Stimulated activated CD4-positive, alpha-beta T cell treated with anti-CD3 and anti-CD28 coated beads, TNF-alpha, amount 100 ng/mL, for 1 hour (primary cell): ENCODE data around the gene STAT5A.
"Not testable (repeated sequence)": the region's sequence is repeated elsewhere in the genome, so short reads cannot be mapped to it uniquely, and the experiment has no call there.

Experiments
- DNase-seq, 3 donors: peaks; one replicate each; pipeline ENCODE4 v3.0.0-alpha.2; 2020; ENCODE audit warnings: low read depth in 3 of 3, low spot score in 1 of 3

STAT5A gene

DNA sequence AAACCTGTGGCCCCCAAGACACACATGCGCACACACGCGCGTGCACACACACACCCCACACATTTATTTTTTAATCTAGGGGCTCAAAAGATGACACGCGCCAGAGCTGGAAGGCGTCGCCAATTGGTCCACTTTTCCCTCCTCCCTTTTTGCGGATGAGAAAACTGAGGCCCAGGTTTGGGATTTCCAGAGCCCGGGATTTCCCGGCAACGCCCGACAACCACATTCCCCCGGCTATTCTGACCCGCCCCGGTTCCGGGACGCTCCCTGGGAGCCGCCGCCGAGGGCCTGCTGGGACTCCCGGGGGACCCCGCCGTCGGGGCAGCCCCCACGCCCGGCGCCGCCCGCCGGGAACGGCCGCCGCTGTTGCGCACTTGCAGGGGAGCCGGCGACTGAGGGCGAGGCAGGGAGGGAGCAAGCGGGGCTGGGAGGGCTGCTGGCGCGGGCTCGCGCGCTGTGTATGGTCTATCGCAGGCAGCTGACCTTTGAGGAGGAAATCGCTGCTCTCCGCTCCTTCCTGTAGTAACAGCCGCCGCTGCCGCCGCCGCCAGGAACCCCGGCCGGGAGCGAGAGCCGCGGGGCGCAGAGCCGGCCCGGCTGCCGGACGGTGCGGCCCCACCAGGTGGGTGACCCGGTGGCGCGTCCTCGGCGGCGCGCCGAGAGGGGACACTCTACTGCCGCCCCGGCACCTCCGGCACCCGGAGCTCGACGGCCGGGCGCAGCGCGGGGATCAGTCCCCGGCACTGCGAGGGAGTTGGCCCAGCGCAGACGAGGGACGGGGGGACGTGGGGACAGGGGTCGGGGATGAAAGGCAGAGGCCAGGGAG, at the start of gene STAT5A:
TSS of gene STAT5A (plus strand) at position 522 of the 826 bp plus-strand sequence. CDS start 914 bp downstream, outside the sequence.
- peak in 2 of 3 donors; percentile 58 to 59 for DNase-seq

- DNase-seq: not testable (repeated sequence)
Observed at GRCh38 chr17:42239576-42239975, 48.7 kb upstream of the STAT5A start.

DNA sequence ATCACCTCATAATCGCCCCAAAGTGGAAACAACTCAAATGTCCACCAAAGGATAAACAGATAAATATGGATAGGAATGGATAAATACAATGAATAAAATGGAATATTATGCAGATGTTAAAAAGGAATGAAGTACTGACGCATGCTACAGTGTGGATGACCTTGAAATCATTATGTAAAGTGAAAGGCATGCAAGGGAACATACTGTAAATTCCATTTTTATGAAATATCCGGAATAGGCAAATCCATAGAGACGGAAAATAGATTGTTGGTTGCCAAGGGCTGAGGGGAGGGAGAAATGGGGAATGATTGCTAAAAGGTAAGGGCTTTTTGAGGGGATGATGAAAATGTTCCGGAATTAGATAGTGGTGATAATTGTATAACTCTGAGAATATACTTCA, 48.1 kb upstream of the STAT5A start:
- no peak for DNase-seq

- not testable (repeated sequence) for DNase-seq
Observed at GRCh38 chr17:42240863-42241262, 47.4 kb upstream of the STAT5A start.

DNA sequence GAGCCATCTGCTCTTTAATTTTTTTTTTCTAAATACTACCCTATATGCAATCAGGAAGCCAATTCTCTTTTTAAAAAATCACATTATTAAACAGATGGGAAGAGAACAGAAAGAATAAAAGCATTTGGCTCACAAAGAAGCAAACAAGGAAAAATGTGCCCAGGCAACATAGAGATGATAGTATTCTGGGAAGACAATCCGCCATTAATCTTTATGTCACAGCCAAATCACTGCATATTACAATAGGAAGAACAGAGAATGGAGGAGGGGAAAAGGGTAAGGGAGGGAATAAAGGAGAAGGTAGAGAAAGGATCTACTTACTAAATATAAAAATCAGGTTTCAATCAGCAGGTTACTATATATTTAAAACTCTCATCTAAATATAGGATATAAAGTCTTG, 46.4 kb upstream of the STAT5A start:
- DNase-seq: no peak

- no peak for DNase-seq
Observed at GRCh38 chr17:42243493-42243982, 44.8 kb upstream of the STAT5A start.

- not testable (repeated sequence) for DNase-seq
Observed at GRCh38 chr17:42244116-42244515, 44.2 kb upstream of the STAT5A start.

- not testable (repeated sequence) for DNase-seq
Observed at GRCh38 chr17:42245183-42245582, 43.1 kb upstream of the STAT5A start.

DNA sequence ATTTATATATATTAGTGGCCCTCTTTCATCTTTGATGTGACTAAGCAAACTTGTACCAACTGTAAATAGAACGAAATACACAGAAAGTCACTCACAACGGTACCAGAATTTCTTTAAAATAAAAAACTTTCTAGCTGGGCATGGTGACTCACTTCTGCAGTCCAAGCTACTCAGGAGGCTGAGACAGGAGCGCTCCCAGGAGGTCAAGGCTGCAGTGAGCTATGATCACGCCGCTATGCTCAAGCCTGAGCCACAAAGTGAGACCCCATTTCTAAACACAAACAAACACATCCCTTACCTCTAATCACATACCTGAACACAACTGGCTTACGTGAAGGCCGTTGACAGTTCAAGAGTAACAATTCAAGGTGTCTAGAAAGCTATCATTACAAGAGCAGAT, 41.8 kb upstream of the STAT5A start:
- no peak for DNase-seq

GRCh38 chr17:42247734-42248133, 40.6 kb upstream of the STAT5A start:
- no peak for DNase-seq

GRCh38 chr17:42248351-42249179, 39.7 kb upstream of the STAT5A start:
- DNase-seq: peak; percentile 27 to 61 (median 57)

DNA sequence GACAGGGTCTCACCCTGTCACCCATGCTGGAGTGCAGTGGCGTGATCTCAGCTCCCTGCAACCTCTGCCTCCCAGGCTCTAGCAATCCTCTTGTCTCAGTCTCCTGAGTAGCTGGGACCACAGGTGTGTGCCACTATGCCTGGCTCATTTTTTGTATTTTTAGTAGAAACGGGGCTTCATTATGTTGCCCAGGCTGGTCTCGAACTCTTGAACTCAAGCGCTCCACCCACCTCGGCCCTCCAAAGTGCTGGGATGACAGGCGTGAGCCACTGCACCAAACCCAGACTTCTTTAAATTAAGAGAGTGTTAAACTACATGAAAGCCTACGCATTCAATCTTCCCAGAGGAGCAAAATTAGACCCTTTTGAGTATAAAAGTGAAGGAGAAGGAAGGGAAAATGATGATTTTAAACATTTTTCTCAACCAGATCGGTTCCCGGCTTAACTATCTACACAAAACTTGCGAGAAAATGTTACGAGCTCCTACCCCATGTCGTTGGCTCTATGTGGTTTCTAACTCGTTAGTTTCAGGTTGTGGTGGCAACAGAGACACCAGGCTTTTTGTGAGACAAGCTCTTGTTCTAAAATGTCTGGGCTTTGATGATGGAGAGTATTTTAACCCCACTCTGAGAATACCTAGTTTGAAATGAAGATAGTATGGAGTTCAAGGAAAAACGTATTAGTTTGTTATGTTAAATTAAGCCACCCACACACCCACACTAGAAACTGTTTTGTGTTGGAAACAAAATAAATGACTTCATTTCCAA, 38.4 kb upstream of the STAT5A start:
- no peak for DNase-seq

DNA sequence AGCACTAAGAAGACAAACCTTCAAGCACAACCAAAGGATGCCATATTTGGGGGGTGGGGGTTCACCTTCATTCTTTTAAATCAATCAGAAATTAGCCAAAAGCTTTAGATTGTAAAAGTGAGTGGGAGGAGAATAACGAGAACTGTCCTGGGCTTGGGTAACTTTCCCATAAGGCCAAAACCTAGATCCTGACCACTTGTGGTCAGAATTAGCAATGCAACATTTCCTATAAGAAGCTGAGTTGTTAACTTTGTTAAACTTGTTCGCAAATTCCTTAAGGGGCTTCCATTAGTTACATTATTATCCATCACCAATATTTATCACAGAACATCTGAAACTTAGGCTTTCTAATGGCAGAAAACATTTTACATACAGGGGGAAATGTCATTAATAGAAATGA, 37.2 kb upstream of the STAT5A start:
- no peak for DNase-seq

GRCh38 chr17:42252597-42253550, 35.4 kb upstream of the STAT5A start:
- DNase-seq: no peak

DNA sequence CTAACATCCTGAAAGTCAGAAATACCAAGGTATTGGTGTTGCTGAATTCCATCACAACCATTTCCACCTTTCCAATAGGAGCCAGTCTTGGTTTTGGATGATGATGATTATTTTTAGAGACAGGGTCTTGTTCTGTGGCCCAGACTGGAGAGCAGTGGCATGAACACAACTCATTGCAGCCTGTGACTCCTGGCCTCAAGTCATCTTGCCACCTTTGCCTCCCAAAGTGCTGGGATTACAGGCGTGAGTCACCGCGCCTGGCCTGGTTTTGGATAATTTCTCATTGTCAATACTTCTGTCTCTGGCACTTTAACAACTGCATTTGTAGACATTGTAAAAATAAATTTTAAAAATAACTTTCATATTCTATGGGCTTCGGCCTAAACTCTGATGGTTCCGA, 34.7 kb upstream of the STAT5A start:
- DNase-seq: no peak

GRCh38 chr17:42255445-42255844, 32.9 kb upstream of the STAT5A start:
- no peak for DNase-seq

DNA sequence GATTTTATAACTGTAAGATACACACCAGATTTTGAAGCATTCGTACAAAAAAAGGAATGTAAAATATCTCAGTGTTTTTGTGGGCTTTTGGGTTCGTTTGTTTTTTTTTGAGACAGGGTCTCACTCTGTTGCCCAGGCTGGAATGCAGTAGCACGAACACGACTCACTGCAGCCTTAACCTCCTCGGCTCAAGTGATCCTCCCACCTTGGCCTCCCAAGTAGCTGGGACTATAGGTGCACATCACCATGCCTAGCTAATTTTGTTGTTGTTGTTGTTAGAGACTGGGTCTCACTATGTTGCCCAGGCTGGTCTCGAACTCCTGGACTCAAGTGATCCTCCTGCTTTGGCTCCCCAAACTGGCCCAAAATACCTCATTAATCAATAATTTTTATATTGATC, 28.0 kb upstream of the STAT5A start:
- no peak for DNase-seq

- not testable (repeated sequence) for DNase-seq
Observed at GRCh38 chr17:42264366-42264765, 23.9 kb upstream of the STAT5A start.

DNA sequence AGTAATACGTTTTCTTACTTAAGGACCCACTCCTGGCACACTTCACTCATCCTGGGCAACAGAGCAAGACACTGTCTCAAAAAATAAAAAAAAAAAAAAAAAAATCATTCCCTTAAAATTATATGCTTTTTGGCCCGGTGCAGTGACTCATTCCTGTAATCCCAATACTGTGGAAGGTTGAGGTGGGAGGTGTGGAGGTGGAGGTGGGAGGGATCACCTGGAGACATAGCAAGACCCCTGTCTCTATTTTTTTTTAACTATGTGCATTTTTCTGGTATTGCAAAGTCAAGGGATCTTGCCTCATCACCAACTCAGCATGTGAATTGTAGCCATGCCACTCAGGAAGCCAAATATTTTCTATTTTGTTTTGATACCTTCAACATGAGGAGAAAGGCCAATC, 21.8 kb upstream of the STAT5A start:
- no peak for DNase-seq
